Kasumi-1 (cell line): Measurements from ENCODE around the gene TMEM134.
"Not testable (repeated sequence)": the region's sequence is repeated elsewhere in the genome, so short reads cannot be mapped to it uniquely, and the experiment has no call there.

Source experiments
- DNase-seq, 2 experiments: peaks; one replicate each; lab custom pipeline; 2025; lab: John Stamatoyannopoulos, UW

The TMEM134 gene

DNA sequence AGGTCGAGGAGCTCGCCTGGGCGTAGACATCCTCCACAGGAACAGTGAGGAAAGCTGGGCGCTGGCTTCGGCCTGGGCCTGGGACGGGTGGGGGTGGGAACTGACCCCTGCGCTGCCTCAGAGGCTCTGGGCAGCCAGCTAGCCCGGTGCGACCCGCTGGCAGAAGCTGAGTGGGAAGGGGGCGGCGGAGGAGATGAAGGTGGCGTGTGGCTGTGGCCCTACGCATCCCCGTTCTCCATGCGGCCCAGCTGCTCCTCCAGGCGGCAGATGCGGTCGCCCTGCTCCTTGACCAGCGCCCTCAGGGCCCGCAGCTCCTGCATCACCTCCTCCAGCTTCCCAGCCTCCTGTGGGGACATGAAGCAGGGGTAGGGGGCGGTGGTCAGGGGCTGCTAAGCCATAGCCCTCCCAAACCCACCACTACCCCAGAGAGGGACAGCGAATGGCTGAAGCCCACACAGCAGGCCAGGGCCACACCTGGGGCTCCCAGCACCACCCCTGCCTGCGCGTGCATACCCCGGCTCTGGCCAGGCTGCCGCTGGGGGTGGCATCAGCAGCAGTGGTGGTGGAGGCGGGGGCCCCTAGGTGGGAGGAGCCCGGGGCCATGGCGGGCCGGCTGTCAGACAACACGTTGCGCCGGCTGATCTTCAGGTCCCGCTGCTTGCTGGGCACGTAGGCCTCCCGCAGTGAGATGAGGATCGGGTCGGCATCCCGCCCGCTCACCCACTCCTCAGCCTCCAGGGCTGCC lies 30.7 kb downstream of the TMEM134 start:
- DNase-seq, result no peak

- no peak for DNase-seq
These were observed 31.3 kb downstream of the TMEM134 start for GRCh38 chr11:67437809-67438157.

- DNase-seq, result peak; percentile 85 to 92
These were observed 31.8 kb downstream of the TMEM134 start, which contains the start of gene PTPRCAP for GRCh38 chr11:67437082-67437808. TSS of gene PTPRCAP (minus strand) at chr11:67437682. CDS start at chr11:67437619, 63 bp downstream.

- DNase-seq, result peak; percentile 44 to 68
These were observed 32.5 kb downstream of the TMEM134 start for GRCh38 chr11:67436459-67437081.

GRCh38 chr11:67435727-67436458 lies 33.2 kb downstream of the TMEM134 start:
- no peak for DNase-seq

- DNase-seq, result no peak
These were observed 33.9 kb downstream of the TMEM134 start for GRCh38 chr11:67435031-67435726.

DNA sequence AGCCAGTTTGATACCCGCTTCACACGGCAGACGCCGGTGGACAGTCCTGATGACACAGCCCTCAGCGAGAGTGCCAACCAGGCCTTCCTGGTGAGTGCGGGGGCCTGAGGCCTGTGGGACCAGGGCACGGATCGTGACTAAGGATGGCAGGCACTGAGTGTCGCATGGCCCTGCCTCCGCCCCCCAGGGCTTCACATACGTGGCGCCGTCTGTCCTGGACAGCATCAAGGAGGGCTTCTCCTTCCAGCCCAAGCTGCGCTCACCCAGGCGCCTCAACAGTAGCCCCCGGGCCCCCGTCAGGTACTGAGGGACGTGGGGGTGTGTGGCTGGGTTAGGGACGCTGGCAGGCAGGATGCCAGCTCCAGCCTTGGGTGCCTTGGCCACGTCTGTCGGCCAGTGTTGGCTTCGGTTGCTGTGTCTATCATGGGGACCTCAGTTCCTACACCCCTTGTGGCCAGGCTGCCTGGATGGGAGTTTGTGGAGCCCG lies 34.6 kb downstream of the TMEM134 start:
- no peak for DNase-seq

DNA sequence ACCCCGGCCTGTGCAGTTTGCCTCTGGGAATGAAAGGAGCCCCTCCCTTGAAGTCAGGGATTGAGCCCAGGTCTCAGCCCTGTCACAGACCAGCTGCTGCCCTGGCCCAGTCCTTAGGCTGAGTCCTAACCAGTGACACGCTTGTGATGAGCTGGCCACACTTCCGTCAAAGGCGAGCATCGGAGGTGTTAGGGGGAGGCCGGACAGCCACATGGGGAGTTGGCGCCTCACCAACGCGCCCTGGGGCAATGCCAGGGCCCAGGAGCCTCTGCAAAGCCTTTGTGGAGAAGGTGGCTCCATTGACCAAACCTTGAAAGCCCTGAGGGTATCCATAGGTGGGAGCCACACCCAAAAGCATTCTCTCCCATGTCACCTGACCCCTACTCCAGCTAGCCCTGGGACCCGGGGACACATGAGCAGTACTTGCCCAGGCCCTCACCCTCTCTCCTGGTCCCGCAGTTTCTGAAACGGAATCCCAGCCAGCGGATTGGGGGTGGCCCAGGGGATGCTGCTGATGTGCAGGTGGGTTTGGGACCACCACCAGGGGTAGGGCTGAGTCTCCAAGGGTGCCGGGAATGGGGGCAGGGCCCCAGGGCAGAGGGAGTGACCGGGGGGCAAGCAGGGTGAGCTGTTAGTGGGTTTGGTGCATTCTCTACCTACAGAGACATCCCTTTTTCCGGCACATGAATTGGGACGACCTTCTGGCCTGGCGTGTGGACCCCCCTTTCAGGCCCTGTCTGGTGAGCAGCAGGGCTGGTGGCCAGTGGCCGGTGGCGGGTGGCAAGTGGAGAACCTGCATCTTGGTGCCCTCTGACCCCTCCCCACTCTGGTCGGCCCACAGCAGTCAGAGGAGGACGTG lies 35.3 kb downstream of the TMEM134 start:
- no peak for DNase-seq

- no peak for DNase-seq
These were observed 36.2 kb downstream of the TMEM134 start for GRCh38 chr11:67432655-67433349.

DNA sequence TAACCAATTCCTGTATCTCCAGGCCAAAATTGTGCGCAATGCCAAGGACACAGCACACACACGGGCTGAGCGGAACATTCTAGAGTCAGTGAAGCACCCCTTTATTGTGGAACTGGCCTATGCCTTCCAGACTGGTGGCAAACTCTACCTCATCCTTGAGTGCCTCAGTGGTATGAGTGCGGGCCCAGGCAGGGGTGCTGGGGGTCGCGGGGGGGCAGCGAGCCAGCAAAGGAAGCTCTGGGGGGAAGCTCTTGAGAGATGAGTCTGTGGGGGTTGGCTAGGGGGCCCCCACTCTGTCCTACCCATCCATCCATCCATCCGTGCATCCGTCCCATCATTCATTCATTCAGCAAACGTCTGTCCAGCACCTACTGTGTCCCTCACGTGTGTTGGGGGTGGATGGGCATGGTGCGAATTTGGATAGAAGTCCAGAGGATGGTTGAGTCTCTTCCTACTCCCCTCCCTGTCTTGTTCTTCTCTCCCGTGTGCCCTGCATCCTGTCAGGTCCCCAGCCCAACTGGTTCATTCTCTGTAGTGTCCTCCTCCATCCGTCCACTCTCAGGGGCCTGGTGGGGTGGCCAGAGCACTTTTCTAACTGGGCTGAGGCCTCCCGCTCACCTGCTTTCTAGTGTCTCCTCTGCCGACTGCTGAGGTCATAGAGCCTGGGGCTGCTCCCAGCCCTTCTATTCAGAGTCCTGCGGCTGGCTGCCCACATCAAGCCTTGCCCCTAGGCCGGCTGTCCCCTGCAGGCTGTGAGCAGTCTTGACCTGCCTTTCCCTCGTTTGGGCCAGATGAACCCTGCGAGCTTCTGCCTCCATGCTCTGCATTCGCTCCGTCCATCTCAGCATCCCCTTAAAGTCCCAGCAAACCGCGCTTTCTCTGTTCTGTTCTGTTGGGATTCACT lies 37.5 kb downstream of the TMEM134 start:
- DNase-seq, result no peak

DNA sequence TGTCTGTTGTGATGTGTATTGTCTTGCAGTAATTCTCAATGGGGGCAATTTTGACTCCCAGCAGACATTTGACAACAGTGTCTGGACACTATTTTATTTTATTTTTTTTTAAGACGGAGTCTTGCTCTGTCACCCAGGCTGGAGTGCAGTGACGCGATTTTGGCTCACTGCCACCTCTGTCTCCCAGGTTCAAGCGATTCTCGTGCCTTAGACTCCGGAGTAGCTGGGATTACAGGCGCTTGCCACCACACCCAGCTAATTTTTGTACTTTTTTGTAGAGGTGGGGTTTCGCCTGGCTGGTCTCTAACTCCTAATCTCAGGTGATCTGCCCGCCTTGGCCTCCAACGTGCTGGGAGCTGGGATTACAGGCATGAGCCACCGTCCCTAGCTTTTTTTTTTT lies 39.3 kb downstream of the TMEM134 start:
- no peak for DNase-seq

DNA sequence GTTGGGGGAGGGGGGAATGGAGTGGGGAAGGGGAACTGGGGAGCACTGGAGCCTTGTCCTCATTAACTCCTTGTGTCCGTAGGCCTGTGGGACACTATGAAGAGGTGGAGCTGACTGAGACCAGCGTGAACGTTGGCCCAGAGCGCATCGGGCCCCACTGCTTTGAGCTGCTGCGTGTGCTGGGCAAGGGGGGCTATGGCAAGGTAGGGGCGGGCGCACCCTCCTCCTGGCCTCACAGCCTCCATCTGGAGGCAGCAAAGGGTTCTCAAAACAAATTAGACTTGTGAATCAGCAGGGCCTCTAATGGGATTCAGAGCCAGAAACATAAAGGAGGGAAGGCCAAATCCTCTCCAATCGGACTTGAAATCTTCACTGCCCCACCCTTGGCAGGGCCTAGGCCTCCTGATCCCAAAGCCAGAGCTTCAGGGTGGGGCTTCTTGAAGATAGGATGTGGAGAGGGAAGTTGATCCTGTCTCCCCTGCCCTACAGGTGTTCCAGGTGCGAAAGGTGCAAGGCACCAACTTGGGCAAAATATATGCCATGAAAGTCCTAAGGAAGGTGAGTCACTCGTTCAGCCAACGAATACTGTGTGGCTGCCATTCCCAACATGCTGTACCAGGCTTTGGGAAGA lies 39.9 kb downstream of the TMEM134 start:
- DNase-seq, result no peak

DNA sequence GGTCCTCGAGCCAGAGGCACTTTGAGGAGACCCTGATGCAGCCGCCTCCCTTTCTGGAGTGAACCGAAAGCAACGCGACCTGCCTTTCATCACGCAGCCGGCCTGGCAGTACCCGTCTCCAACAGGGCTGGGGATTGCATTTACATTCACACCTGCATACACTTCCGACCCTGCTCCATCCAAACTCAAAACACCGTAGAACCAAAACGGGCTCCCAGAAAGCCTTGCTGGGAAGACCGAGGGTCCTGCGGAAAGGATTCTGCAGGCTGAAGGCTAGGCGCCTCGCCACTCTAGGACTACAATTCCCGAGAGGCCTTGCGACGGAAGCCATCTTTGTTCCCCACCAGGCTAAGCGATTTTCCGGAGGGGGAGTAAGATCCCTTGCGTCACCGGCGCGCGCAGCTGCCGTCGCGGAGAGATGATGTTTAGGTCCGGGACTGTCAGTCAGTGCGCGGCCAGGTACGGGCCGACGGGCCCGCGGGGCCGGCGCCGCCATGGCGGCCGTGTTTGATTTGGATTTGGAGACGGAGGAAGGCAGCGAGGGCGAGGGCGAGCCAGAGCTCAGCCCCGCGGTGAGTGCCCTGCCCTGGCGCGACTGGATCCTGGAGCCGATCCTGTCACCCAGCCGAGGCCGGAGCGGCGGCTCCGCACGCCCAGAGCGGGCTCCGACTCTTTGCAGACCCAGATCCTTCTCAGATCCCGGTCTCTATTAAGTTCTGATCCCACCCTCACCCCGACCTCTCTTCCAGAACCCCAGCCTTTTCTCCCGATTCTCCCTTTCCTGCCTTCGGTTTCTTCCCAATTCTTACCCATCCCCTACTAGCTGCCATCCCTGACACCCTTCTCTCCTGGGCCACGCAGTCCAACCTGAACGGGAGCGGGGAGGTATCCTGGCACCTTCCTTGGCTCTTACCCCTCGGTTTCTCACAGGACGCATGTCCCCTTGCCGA lies 40.7 kb downstream of the TMEM134 start, which contains the start of gene RPS6KB2:
Gene RPS6KB2, plus strand, starts transcription at position 443 of the 950 bp plus-strand sequence. Its CDS starts 52 bp downstream, at position 495.
- DNase-seq, result peak; percentile 94 to 95

GRCh38 chr11:67427364-67427859 lies 41.6 kb downstream of the TMEM134 start:
- DNase-seq, result not testable (repeated sequence)

DNA sequence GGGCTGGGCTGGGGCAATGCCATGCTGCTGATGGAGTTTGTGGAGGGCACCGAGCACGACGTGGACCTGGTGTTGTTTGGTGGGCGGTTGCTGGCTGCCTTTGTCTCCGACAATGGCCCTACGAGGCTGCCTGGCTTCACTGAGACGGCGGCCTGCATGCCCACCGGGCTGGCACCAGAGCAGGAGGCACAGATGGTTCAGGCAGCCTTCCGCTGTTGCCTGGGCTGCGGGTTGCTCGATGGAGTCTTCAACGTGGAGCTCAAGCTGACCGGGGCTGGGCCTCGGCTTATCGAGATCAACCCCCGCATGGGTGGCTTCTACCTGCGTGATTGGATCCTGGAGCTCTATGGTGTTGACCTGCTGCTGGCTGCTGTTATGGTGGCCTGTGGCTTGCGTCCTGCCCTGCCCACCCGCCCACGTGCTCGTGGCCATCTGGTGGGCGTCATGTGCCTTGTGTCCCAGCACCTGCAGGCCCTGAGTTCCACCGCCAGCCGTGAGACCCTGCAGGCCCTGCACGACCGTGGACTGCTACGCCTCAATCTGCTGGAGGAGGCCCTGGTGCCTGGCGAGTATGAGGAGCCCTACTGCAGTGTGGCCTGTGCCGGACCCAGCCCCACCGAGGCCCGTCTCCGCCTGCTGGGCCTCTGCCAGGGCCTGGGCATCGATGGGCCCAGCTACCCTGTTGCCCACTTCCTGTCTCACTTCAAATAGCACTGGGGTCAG lies 45.0 kb downstream of the TMEM134 start:
- no peak for DNase-seq

DNA sequence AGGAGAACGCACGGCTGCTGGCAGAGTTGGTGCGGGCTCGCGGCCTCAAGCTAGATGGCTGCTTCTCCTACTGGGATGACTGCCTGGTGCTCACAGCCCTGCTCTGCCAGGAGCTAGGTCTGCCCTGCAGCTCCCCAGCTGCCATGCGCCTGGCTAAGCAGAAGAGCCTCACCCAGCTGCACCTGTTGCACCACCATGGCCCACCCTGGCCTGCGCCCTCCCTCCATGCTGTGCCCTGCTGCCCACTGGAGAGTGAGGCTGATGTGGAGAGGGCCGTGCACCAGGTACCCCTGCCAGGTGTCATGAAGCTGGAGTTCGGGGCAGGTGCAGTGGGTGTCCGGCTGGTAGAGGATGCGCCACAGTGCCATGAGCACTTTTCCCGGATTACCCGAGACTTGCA lies 45.6 kb downstream of the TMEM134 start:
- DNase-seq, result no peak
